ENCODE measurements around the gene TBC1D24. TPM values are rescaled to one million over a fixed set of nuclear protein-coding genes. Genes with fewer than 3 reads are reported as not detected.

The TBC1D24 gene
- total RNA-seq, 2 donors from 2014 or later: 8.4 to 15.8 TPM

Small RNAs within 50 kb of the gene (microRNA-seq; reads per million reads assigned to microRNA genes)
- not detected for gene MIR3178
- gene MIR6767: not detected
- not detected for gene MIR6768

Other genes starting within 250 kb of the TBC1D24 start
- 1 to 10 TPM in 1 of 2 donors, under 1 TPM in 1; 0.85 to 2.4 TPM for gene DNASE1L2, start 238.7 kb upstream of the TBC1D24 start, total RNA-seq
- gene ECI1, start 223.5 kb upstream of the TBC1D24 start, total RNA-seq: 100 to 1,000 TPM; 109 to 134 TPM
- 100 to 1,000 TPM; 108 to 154 TPM for gene RNPS1, start 207.0 kb upstream of the TBC1D24 start, total RNA-seq
- gene ABCA3, start 134.4 kb upstream of the TBC1D24 start, total RNA-seq: 1 to 10 TPM; 1.3 to 4.6 TPM
- 10 to 100 TPM in 1 of 2 donors, 1 to 10 TPM in 1; 8.6 to 38.2 TPM for gene CCNF, start 45.7 kb upstream of the TBC1D24 start, total RNA-seq
- 10 to 100 TPM in 1 of 2 donors, 1 to 10 TPM in 1; 2.4 to 24.0 TPM for gene TEDC2, start 15.0 kb upstream of the TBC1D24 start, total RNA-seq
- gene NTN3, start 3.8 kb upstream of the TBC1D24 start, total RNA-seq: not detected
- gene ATP6V0C, start 38.8 kb downstream of the TBC1D24 start, total RNA-seq: 100 to 1,000 TPM; 240 to 336 TPM
- 10 to 100 TPM; 19.4 to 31.6 TPM for gene AMDHD2, start 45.2 kb downstream of the TBC1D24 start, total RNA-seq
- under 1 TPM; 0.53 to 0.54 TPM for gene CEMP1, start 56.3 kb downstream of the TBC1D24 start, total RNA-seq
- gene PDPK1, start 62.9 kb downstream of the TBC1D24 start, total RNA-seq: 10 to 100 TPM; 60.4 to 71.5 TPM
- gene KCTD5, start 207.4 kb downstream of the TBC1D24 start, total RNA-seq: 10 to 100 TPM; 45.2 to 88.3 TPM
- gene PRSS27, start 245.1 kb downstream of the TBC1D24 start, total RNA-seq: under 1 TPM; 0.15 to 0.56 TPM

Measured in colonic mucosa (tissue), 2 donors.